Activated T-cell treated with anti-CD3 and anti-CD28 coated beads, Interleukin-2, amount 50 U/mL, for 4 hours (primary cell): ENCODE data around the gene ZEB2. TPM values are rescaled to one million over a fixed set of nuclear protein-coding genes. Genes with fewer than 3 reads are reported as not detected.
A peak's percentile ranks its signal among the peaks of the same experiment; 100 is the strongest.

Experiments
- ATAC-seq, 2 donors: fragments of 200-7000 bp; cut with Tn5 transposase; one replicate each; pipeline ENCODE4 v1.10.0; 2021
- DNase-seq: peaks from one replicate; pipeline ENCODE4 v3.0.0-alpha.2; 2020
- H3K27me3 Mint-ChIP-seq: one replicate; pipeline ENCODE4 v1.8.0; 2021; ENCODE audit warnings: low read depth, mixed read lengths
- H3K36me3 Mint-ChIP-seq: one replicate; pipeline ENCODE4 v1.8.0; 2022; ENCODE audit warnings: mixed read lengths; ENCODE audit not compliant: insufficient read depth
- H3K4me1 Mint-ChIP-seq: one replicate; pipeline ENCODE4 v1.8.0; 2021; ENCODE audit warnings: low read depth, mixed read lengths
- H3K4me3 Mint-ChIP-seq: one replicate; pipeline ENCODE4 v1.8.0; 2021; ENCODE audit warnings: mild to moderate bottlenecking, moderate library complexity, mixed read lengths
- H3K9me3 Mint-ChIP-seq: one replicate; pipeline ENCODE4 v1.8.0; 2021; ENCODE audit warnings: mixed read lengths
- total RNA-seq, 3 donors: library from RNA; stranded (reverse); gene quantifications; one replicate each; pipeline ENCODE4 v1.2.1, GENCODE V29; 2021

Gene ZEB2
- total RNA-seq, 3 donors from 2014 or later: 14.4 to 35.9 (median 25.1) TPM

DNA sequence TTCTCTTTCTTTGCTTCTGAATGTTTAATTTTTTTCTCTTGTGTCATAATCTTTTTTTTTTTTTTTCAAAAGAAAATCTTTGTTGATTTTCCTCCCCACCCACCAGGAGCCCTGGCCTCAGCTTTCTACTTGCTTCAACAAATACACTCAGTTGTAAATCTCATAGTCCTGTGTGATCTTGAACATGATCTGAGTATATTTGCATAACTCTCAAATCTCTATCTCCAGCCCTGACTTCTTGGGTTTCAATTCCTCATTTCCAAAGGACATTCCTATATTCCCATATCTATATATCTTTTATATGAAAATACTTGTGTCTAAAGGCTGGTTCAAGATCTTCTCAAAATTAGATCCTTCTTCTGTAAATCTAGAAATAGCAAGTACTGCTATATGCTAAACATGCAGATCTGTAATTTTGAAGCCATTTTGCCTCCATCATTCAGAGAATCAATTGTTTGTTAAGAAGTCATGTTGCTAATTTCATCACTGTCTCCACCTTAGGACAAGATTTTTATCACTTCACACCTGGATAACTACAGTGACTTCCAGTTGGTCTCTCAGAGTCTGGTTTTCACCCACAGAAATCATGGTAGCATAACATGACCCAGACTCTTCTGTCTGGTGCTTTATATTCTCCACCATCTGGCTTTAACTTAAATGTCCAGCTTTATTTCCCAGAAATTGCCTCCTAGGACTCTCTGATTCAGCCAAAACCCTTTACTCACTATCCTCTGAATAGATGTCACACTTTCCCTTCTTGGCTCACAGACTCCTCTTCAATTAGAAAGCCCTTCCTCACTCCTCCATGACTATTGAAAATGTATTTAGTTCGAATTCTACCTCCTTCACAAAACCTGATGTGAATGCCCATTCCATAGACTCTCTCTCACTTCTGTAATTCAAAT is 98.1 kb downstream of the ZEB2 start:
- H3K27me3 Mint-ChIP-seq: peaks cover 5% of the 10 kb centered on the region
- H3K36me3 Mint-ChIP-seq: peaks cover 10% of the 10 kb centered on the region
- no peak for ATAC-seq

DNA sequence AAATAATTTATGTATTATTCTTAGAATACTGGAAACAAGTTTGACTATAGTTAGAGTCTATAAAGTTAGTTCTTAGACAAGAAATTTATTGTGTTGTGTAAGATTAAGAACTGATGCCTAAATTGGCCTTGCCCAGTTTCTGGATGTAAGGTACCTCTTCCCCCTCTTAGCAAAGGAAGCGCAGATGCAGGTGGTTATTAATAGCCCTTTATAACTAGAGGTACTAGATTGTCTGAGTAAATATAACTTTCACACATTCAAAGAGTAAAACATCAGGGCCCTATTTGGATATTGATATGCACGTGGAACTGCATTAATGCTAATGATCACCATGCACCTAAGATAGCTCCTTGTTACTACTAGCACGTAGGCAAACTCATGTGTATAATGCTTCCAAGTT is 100.7 kb downstream of the ZEB2 start:
- H3K9me3 Mint-ChIP-seq: no peaks in the 10 kb centered on the region
- H3K36me3 Mint-ChIP-seq: peaks cover 10% of the 10 kb centered on the region
- DNase-seq (no peak), ATAC-seq (no peak)
- H3K4me1 Mint-ChIP-seq: peaks cover 14% of the 10 kb centered on the region
- H3K27me3 Mint-ChIP-seq: peaks cover 5% of the 10 kb centered on the region
- H3K4me3 Mint-ChIP-seq: no peak overlapping the region

More for the DNA sequence above, 98.1 kb downstream of the ZEB2 start:
- H3K9me3 Mint-ChIP-seq: no peaks in the 10 kb centered on the region
- no peak for DNase-seq
- H3K4me1 Mint-ChIP-seq: peaks cover 13% of the 10 kb centered on the region
- no peak overlapping the region for H3K4me3 Mint-ChIP-seq

DNA sequence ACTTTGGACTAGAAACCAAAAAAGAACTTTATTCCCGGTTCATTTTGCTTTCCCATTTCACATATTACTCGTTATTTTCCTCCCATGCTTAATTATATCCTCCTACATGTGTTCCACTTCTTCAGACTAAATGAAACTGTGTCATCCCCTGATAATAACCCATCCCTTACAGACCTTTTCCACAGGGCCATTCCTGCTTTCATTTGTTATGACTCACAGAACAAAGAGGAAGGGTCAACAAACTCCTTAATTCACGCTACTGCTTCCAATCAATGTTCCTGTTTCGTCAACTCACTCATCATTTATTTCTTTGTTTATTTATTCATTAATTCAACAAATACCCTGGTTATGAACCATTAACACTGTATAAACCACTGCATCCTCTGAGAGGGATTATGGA is 104.5 kb downstream of the ZEB2 start:
- Mint-ChIP-seq H3K36me3 (peaks cover 5% of the 10 kb centered on the region), H3K4me3 (no peak overlapping the region), H3K9me3 (no peaks in the 10 kb centered on the region), H3K27me3 (no peaks in the 10 kb centered on the region), H3K4me1 (peaks cover 15% of the 10 kb centered on the region)
- no peak for DNase-seq
- ATAC-seq: no peak

DNA sequence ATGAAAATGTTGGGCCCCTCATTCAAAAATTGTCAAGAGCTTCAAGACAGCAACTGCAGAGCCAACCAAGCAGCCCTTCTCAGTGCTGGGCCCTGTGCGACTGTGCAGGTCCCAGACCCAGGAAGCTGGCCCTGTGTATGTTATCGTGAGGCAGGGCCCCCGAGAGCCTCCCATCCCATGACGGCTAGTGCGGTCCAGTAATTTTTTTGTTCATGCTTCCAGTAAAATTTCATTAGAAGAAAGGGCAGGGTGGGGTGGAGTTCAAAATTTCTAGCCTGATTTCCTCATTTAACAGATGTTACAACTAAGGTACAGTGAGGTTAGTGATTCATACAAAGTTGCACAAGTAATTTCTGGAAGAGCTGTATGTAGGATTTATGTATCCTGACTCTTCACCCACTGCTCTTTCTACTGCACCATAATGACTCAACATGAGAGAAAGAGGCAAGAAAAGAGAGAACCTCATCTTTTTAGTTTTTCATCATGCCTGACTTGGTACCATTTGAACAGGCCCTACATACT is 105.5 kb downstream of the ZEB2 start:
- H3K4me3 Mint-ChIP-seq: no peak overlapping the region
- no peaks in the 10 kb centered on the region for H3K9me3 Mint-ChIP-seq
- peaks cover 15% of the 10 kb centered on the region for H3K4me1 Mint-ChIP-seq
- ATAC-seq (peak; percentile 91 to 95), DNase-seq (no peak)
- H3K27me3 Mint-ChIP-seq: no peaks in the 10 kb centered on the region
- H3K36me3 Mint-ChIP-seq: peaks cover 4% of the 10 kb centered on the region

DNA sequence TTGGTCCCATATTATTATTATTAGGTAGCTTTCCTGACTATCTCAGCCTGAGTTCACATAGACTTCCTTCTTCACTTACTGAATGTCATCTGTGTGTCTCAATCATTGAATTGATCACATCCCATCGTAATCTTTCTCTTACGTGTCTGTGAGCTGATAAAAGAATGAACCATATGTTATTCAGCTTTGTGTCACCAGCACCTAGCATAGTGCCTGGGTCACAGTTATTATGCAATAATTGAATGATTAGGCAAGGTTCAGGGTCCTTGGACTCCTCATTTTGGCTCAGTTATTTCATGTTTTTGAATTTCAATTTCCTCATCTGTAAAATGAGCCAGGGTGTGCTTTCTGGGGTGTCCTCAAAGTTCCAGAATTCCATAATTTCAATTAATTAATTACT is 107.2 kb downstream of the ZEB2 start:
- Mint-ChIP-seq H3K27me3 (no peaks in the 10 kb centered on the region), H3K9me3 (no peaks in the 10 kb centered on the region), H3K4me3 (no peak overlapping the region), H3K36me3 (peaks cover 4% of the 10 kb centered on the region), H3K4me1 (peaks cover 15% of the 10 kb centered on the region)
- ATAC-seq: no peak
- no peak for DNase-seq

DNA sequence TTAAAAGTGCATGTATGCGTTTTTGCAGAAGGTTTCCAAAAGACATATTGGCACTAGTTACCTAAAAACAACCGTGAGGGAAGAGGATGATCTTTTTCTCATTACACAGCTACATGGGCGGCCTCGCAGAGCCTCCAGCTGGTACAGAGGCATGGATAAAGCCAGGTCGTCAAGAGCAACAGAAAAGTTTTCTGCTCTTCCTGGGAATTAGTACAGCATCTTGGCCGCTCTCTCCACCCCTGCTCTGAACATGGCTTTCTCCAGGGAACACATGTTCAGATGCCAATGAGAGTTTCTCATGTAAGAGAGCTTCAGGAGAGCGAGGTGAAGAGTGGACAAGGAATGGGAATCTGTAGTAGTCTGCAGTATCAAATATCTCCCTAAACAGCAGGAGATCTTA is 108.4 kb downstream of the ZEB2 start:
- peaks cover 1% of the 10 kb centered on the region for H3K36me3 Mint-ChIP-seq
- H3K27me3 Mint-ChIP-seq: no peaks in the 10 kb centered on the region
- H3K4me3 Mint-ChIP-seq: no peak overlapping the region
- no peaks in the 10 kb centered on the region for H3K9me3 Mint-ChIP-seq
- H3K4me1 Mint-ChIP-seq: peaks cover 18% of the 10 kb centered on the region
- DNase-seq (no peak), ATAC-seq (no peak)

DNA sequence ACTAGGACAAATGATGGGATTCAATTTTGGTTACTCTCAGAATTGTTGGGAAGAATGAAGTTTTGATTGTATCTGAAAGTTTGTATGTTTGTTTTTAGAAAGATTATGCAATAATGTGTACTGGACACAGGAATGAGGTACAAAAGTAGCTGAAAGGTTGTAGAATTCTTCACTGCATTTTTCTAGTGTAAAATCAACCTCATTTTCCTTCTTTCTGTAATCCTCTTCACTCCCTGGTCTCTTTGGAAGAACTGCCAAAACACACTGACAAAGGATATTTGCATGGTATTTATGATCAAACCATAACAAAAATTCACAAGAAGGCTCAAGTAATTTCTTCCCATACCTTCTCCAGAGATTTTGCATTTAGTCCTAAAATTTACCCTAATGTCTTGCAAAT is 110.7 kb downstream of the ZEB2 start:
- H3K9me3 Mint-ChIP-seq: no peaks in the 10 kb centered on the region

DNA sequence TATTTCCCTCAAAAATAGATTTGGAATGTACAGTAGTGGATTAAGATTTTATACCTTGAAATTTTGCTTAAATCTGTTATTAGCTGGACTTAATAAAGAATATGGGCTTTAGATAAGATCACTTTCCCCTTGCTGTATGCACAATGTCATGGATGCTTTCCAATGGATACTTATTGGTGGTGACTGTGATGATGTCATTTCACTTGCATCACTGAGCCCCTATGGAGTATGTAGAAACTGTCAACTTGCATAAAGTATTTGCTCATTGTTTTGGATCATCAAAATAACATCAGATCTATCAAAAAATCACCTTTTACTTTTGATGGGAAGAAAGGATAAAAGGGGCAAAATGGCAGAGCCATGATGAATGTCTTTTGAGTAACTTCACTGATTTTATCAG is 112.7 kb downstream of the ZEB2 start:
- peaks cover 8% of the 10 kb centered on the region for H3K36me3 Mint-ChIP-seq
- ATAC-seq (no peak), DNase-seq (no peak)
- no peak overlapping the region for H3K4me3 Mint-ChIP-seq
- H3K4me1 Mint-ChIP-seq: peaks cover 12% of the 10 kb centered on the region
- no peaks in the 10 kb centered on the region for H3K9me3 Mint-ChIP-seq
- peaks cover 2% of the 10 kb centered on the region for H3K27me3 Mint-ChIP-seq

More for the DNA sequence above, 110.7 kb downstream of the ZEB2 start:
- Mint-ChIP-seq H3K36me3 (peaks cover 4% of the 10 kb centered on the region), H3K4me1 (peaks cover 18% of the 10 kb centered on the region), H3K27me3 (peaks cover 2% of the 10 kb centered on the region), H3K4me3 (no peak overlapping the region)
- DNase-seq: no peak
- no peak for ATAC-seq

DNA sequence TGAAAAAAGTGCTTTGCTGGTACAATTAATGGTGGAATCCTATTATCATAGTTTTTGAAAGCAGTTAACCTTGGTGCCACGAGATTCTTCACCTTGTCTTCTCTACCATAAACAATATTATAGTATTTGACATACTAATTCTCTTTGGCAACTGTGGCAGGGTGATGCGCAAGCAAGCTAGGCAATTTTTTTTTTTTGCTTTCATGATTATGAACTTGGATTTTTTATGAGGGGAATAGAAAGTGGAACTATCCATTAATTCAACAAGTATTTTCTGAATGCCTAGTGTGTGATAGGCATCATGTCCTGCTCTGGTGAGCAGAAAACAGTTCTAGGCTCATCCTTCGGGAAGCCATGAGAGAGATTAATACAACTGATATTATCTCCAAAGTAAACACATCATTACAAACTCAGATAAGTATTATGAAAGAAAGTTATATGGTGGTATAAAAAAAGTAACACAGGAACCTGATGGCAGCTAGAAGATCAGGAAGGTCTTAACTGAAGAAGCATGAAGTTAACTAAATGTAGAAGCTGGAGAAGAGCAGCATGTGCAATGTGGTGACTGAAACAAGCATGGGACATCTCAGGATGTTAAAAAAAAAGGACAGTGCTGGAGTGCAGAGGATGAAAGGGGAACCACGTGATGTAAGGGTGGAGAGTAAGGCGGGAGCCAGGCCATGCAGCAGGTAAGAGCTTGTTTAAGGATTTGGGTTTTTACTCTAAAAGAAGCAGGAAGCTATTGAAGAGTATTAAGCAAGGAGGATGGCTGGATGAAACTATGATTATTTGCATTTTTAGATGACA is 113.7 kb downstream of the ZEB2 start:
- Mint-ChIP-seq H3K4me1 (peaks cover 12% of the 10 kb centered on the region), H3K9me3 (no peaks in the 10 kb centered on the region), H3K27me3 (peaks cover 2% of the 10 kb centered on the region), H3K36me3 (peaks cover 6% of the 10 kb centered on the region), H3K4me3 (no peak overlapping the region)
- no peak for ATAC-seq
- DNase-seq: no peak

DNA sequence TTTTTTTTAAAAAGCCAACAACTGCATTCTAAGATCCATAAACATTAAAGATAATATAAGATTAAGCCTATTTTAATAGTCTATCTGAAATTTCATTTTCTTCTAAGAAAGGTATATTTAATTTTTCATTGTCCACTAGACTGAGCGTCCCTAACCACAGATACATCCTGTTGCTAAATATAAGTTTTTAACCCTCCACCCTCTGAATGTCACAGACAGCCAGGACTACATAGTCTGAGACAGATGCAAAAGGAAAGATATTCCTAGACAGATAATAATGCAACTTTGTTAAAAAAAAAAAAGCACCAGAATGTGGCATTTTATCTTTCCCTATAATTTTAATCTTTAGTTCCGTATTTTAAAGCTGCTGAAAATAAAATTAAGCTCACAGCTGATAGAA is 114.6 kb downstream of the ZEB2 start:
- ATAC-seq: no peak
- no peak for DNase-seq
- peaks cover 12% of the 10 kb centered on the region for H3K4me1 Mint-ChIP-seq
- no peaks in the 10 kb centered on the region for H3K9me3 Mint-ChIP-seq
- peaks cover 6% of the 10 kb centered on the region for H3K36me3 Mint-ChIP-seq
- H3K27me3 Mint-ChIP-seq: peaks cover 2% of the 10 kb centered on the region
- H3K4me3 Mint-ChIP-seq: no peak overlapping the region

DNA sequence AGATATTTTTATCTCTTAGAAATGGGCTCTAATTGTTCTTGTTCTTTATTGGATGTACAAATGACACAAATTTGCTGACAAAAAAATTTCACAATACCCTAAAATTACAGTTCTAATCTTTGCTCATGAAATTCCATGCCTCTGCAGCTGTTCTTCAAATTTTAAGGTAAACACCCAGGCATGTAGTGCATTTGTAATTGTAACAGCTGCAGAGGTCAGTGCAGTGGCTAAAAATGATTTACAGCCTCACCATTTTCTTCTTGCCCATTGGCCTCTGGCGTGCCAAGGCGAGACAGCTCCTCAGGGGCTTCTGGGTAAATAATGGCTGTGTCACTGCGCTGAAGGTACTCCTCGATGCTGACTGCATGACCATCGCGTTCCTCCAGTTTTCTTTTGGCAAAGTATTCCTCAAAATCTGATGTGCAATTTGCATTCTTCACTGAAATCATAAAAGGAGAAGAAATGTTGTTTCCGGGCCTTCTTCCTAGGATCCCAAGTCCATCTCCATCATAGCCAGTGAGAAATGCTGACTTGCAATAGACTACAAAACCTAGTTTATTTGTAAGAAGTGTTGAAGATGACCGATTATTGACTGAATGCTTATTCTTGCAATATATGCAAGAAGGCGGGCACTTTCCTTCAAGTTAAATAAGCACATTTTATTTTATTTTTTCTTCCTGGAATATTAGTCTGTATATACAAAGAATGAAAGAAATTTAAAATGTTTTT is 115.2 kb downstream of the ZEB2 start:
- no peak overlapping the region for H3K4me3 Mint-ChIP-seq
- H3K27me3 Mint-ChIP-seq: peaks cover 2% of the 10 kb centered on the region
- ATAC-seq: no peak
- no peaks in the 10 kb centered on the region for H3K9me3 Mint-ChIP-seq
- peaks cover 9% of the 10 kb centered on the region for H3K36me3 Mint-ChIP-seq
- H3K4me1 Mint-ChIP-seq: peaks cover 12% of the 10 kb centered on the region
- no peak for DNase-seq

DNA sequence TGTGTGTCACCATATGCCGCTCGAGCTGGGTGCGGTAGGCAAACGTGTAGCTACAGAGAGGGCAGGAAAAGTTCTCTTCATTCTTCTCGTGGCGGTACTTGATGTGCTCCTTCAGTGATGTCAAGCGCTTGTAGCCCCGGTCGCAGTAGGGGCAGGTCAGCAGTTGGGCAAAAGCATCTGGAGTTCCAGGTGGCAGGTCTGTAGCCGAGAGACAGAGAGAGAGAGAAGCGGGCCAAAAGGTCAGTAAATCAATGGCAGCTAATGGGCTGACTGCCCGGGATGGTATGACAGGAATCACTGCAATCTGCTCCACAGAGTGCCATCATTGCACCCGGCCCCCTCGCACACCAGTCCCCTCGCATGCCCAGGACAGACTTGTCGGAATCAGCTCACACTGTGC is 116.0 kb downstream of the ZEB2 start:
- no peaks in the 10 kb centered on the region for H3K9me3 Mint-ChIP-seq
- peaks cover 12% of the 10 kb centered on the region for H3K4me1 Mint-ChIP-seq
- ATAC-seq: no peak
- no peak for DNase-seq
- peaks cover 2% of the 10 kb centered on the region for H3K27me3 Mint-ChIP-seq
- peaks cover 16% of the 10 kb centered on the region for H3K36me3 Mint-ChIP-seq
- H3K4me3 Mint-ChIP-seq: no peak overlapping the region

DNA sequence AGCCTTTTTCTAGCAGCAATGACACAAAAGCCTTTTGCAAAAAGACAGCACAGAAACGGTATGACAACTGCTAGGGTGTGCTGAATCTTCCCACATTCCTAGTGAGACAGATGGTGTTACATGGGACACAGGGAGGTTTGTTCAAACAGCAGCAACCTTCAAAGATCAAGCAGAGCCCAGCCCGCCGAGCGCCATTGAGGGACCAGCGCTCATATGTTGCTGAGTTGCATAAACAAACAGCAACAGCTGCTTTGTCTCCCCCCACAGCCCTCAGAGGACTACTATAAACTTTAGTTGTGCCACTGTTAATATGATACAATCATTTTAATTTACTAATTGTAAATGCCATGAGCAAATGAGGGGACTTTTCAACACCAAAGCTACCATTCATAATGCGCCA is 117.7 kb downstream of the ZEB2 start:
- Mint-ChIP-seq H3K36me3 (peaks cover 20% of the 10 kb centered on the region), H3K4me3 (no peak overlapping the region), H3K27me3 (peaks cover 2% of the 10 kb centered on the region), H3K4me1 (peaks cover 11% of the 10 kb centered on the region), H3K9me3 (no peaks in the 10 kb centered on the region)
- no peak for DNase-seq
- ATAC-seq: no peak

DNA sequence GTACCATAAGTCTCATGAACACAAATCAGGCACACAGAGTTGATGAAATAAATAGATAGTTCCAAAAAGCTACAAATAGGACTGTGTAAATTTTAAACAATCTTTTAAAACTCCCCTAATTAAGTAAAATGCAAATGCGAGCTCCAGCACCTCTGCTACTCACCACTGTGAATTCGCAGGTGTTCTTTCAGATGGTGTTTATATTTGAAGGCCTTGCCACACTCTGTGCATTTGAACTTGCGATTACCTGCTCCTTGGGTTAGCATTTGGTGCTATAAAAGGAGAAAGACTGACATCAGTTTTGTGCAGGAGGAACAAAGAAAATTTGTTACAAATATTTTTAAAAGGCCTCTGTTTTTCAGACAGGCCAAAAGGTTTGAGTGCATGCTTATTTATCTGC is 118.9 kb downstream of the ZEB2 start:
- Mint-ChIP-seq H3K27me3 (no peaks in the 10 kb centered on the region), H3K9me3 (no peaks in the 10 kb centered on the region), H3K4me1 (peaks cover 5% of the 10 kb centered on the region), H3K4me3 (no peak overlapping the region), H3K36me3 (peaks cover 21% of the 10 kb centered on the region)
- no peak for DNase-seq
- no peak for ATAC-seq
